H1 (cell line): Measurements from ENCODE around the gene GRM7. TPM values are rescaled to one million over a fixed set of nuclear protein-coding genes. Genes with fewer than 3 reads are reported as not detected.

Experiments used
- CTCF ChIA-PET: fragments of 300-600 bp; sonication (Branson Sonifier 250); formaldehyde crosslinking; loops from one replicate; lab custom pipeline; 2021; ENCODE audit not compliant: partially characterized antibody; lab: Charles Lee
- POLR2A ChIA-PET: fragments of 300-600 bp; sonication (Branson Sonifier 250); formaldehyde crosslinking; loops from one replicate; lab custom pipeline; 2021; ENCODE audit warnings: inconsistent platforms; ENCODE audit not compliant: partially characterized antibody; lab: Charles Lee
- DNase-seq, 2 experiments: peaks; one replicate each; pipeline versions ENCODE4 v3.0.0 to v3.0.0-alpha.2; 2010 to 2022; ENCODE audit warnings: low spot score in 2 of 2, low read depth in 1 of 2, mixed read lengths in 1 of 2
- FAIRE-seq: peaks from 2 replicates; lab custom pipeline; 2011; peaks lifted over from hg19 to GRCh38; lab: Jason Lieb, UNC
- H2AFZ ChIP-seq: 2 replicates; pipeline ENCODE4 v1.8.1; 2012; ENCODE audit warnings: low read length, inconsistent platforms
- H2AK5ac ChIP-seq: 2 replicates; pipeline ENCODE4 v1.6.1; 2013; ENCODE audit warnings: low read depth, low read length
- H2BK120ac ChIP-seq: replicated peaks from 2 replicates; pipeline ENCODE3; 2013; ENCODE audit warnings: low read depth, low read length, inconsistent platforms
- H2BK12ac ChIP-seq: 2 replicates; pipeline ENCODE4 v1.6.1; 2013; ENCODE audit warnings: low read depth, low read length
- H2BK15ac ChIP-seq: 2 replicates; pipeline ENCODE4 v1.6.1; 2013; ENCODE audit warnings: low read length
- H2BK20ac ChIP-seq: 2 replicates; pipeline ENCODE4 v1.6.1; 2013; ENCODE audit warnings: low read length
- H2BK5ac ChIP-seq: 2 replicates; pipeline ENCODE4 v1.6.1; 2013; ENCODE audit warnings: low read depth, low read length
- H3K14ac ChIP-seq: 2 replicates; pipeline ENCODE4 v1.6.1; 2013; ENCODE audit warnings: inconsistent platforms; ENCODE audit not compliant: insufficient read length
- H3K18ac ChIP-seq: 2 replicates; pipeline ENCODE4 v1.6.1; 2013; ENCODE audit warnings: low read length; ENCODE audit errors: extremely low read depth
- H3K23ac ChIP-seq: 2 replicates; pipeline ENCODE4 v1.6.1; 2013; ENCODE audit warnings: inconsistent platforms; ENCODE audit not compliant: insufficient read length
- H3K23me2 ChIP-seq: 2 replicates; pipeline ENCODE4 v1.6.1; 2013; ENCODE audit warnings: low read depth, low read length
- H3K27ac ChIP-seq: 2 replicates; pipeline ENCODE4 v1.6.1; 2011; ENCODE audit warnings: low read depth, low read length, inconsistent platforms
- H3K27me3 ChIP-seq, 4 experiments: replicated peaks in 1 of 4; 1 replicate in 1 of 4; 2 replicates in 3 of 4; pipeline versions ENCODE4 v1.6.1 to v1.8.1; 2011 to 2013; ENCODE audit warnings: low read length in 3 of 4, mild to moderate bottlenecking in 3 of 4, inconsistent platforms in 2 of 4, mixed read lengths in 2 of 4, moderate library complexity in 1 of 4; ENCODE audit not compliant: control insufficient read depth in 3 of 4, insufficient read depth in 3 of 4; ENCODE audit errors: extremely low read depth in 1 of 4
- H3K36me3 ChIP-seq, 4 experiments: 2 replicates each; pipeline versions ENCODE4 v1.6.1 to v1.8.1; 2011 to 2013; ENCODE audit warnings: mild to moderate bottlenecking in 4 of 4, low read length in 3 of 4, moderate library complexity in 2 of 4, control low read depth in 1 of 4, inconsistent platforms in 1 of 4; ENCODE audit not compliant: insufficient read depth in 4 of 4, control insufficient read depth in 2 of 4
- H3K4ac ChIP-seq: replicated peaks from 2 replicates; pipeline ENCODE3; 2013; ENCODE audit warnings: low read length, low read depth, mixed read lengths, inconsistent platforms; ENCODE audit not compliant: insufficient read length
- H3K4me1 ChIP-seq, 4 experiments: replicated peaks in 1 of 4; 1 replicate in 1 of 4; 2 replicates in 3 of 4; pipeline versions ENCODE4 v1.6.1 to v1.8.1; 2011 to 2013; ENCODE audit warnings: low read length in 3 of 4, inconsistent platforms in 2 of 4, mixed read lengths in 1 of 4; ENCODE audit not compliant: insufficient read depth in 4 of 4, control insufficient read depth in 3 of 4
- H3K4me2 ChIP-seq, 2 experiments: 2 replicates each; pipeline versions ENCODE4 v1.6.1 to v1.8.1; 2011 to 2013; ENCODE audit warnings: low read depth in 2 of 2, low read length in 2 of 2, control low read depth in 1 of 2, inconsistent platforms in 1 of 2, mild to moderate bottlenecking in 1 of 2; ENCODE audit not compliant: insufficient read depth in 1 of 2
- H3K4me3 ChIP-seq, 4 experiments: fragments of 200-600, 300-600 bp in 1 of 4; sonication (generic), shearing (Covaris generic), sonication (Bioruptor Twin) in 1 of 4; 2 replicates each; pipeline versions ENCODE4 v1.5.1 to v1.8.1; 2011 to 2016; ENCODE audit warnings: low read length in 4 of 4, low read depth in 3 of 4, control low read depth in 2 of 4, inconsistent platforms in 2 of 4, mild to moderate bottlenecking in 2 of 4, mixed read lengths in 1 of 4, moderate library complexity in 1 of 4; ENCODE audit not compliant: insufficient read depth in 2 of 4; ENCODE audit errors: extremely low read depth in 1 of 4
- H3K56ac ChIP-seq: replicated peaks from 2 replicates; pipeline ENCODE3; 2013; ENCODE audit warnings: low read depth, mild to moderate bottlenecking, mixed read lengths, low read length, inconsistent platforms; ENCODE audit not compliant: insufficient read length
- H3K79me1 ChIP-seq: 2 replicates; pipeline ENCODE4 v1.6.1; 2013; ENCODE audit warnings: low read depth, low read length, control low read depth
- H3K79me2 ChIP-seq, 2 experiments: 2 replicates each; pipeline versions ENCODE4 v1.6.1 to v1.8.1; 2012 to 2013; ENCODE audit warnings: low read length in 2 of 2, mild to moderate bottlenecking in 2 of 2, inconsistent platforms in 1 of 2; ENCODE audit not compliant: insufficient read depth in 2 of 2, control insufficient read depth in 1 of 2
- H3K9ac ChIP-seq, 4 experiments: replicated peaks in 1 of 4; 1 replicate in 1 of 4; 2 replicates in 3 of 4; pipeline versions ENCODE4 v1.6.1 to v1.8.1; 2011 to 2013; ENCODE audit warnings: low read depth in 3 of 4, low read length in 3 of 4, control low read depth in 2 of 4, mild to moderate bottlenecking in 2 of 4, moderate library complexity in 2 of 4, inconsistent platforms in 1 of 4; ENCODE audit errors: extremely low read depth in 1 of 4
- H3K9me3 ChIP-seq, 2 experiments: 2 replicates each; pipeline versions ENCODE4 v1.6.1 to v1.8.1; 2012 to 2013; ENCODE audit warnings: mild to moderate bottlenecking in 2 of 2, moderate library complexity in 2 of 2, control low read depth in 1 of 2, inconsistent platforms in 1 of 2, low read depth in 1 of 2, low read length in 1 of 2, mixed read lengths in 1 of 2; ENCODE audit not compliant: insufficient read depth in 2 of 2
- H4K20me1 ChIP-seq, 2 experiments: replicated peaks in 1 of 2; 2 replicates each; pipeline versions ENCODE3 to v1.8.1; 2011 to 2013; ENCODE audit warnings: inconsistent platforms in 2 of 2, low read length in 2 of 2, mild to moderate bottlenecking in 1 of 2; ENCODE audit not compliant: insufficient read depth in 2 of 2, control insufficient read depth in 1 of 2
- H4K5ac ChIP-seq: 2 replicates; pipeline ENCODE4 v1.6.1; 2013; ENCODE audit warnings: low read length, low read depth, mixed read lengths, inconsistent platforms; ENCODE audit not compliant: insufficient read length
- H4K8ac ChIP-seq: 2 replicates; pipeline ENCODE4 v1.8.0; 2013; ENCODE audit warnings: mild to moderate bottlenecking, moderate library complexity, low read length, inconsistent platforms; ENCODE audit not compliant: insufficient read depth; ENCODE audit errors: extremely low read depth
- H4K91ac ChIP-seq: replicated peaks from 2 replicates; pipeline ENCODE3; 2013; ENCODE audit warnings: low read length, mixed read lengths, inconsistent platforms; ENCODE audit not compliant: insufficient read length
- BRCA1 ChIP-seq: IDR thresholded peaks from 2 replicates; pipeline ENCODE4 v1.6.1; 2012; ENCODE audit warnings: low read depth, low read length, improper control_type of control experiment
- GABPA ChIP-seq: IDR thresholded peaks from 2 replicates; pipeline ENCODE4 v1.6.1; 2011; ENCODE audit warnings: mild to moderate bottlenecking, low read length, moderate library complexity, borderline replicate concordance; ENCODE audit not compliant: insufficient read depth
- KDM4A ChIP-seq: IDR thresholded peaks from one replicate; pipeline ENCODE4 v1.7.1; 2012; ENCODE audit warnings: low read depth, mild to moderate bottlenecking, moderate library complexity, low read length, inconsistent platforms; ENCODE audit not compliant: severe bottlenecking
- SIN3A ChIP-seq, 2 experiments: IDR thresholded peaks in 1 of 2; conservative IDR thresholded peaks in 1 of 2; 2 replicates each; pipeline ENCODE4 v1.6.1; 2011 to 2012; ENCODE audit warnings: low read length in 2 of 2, improper control_type of control experiment in 1 of 2, low read depth in 1 of 2, mild to moderate bottlenecking in 1 of 2
- TAF1 ChIP-seq: IDR thresholded peaks from 2 replicates; pipeline ENCODE4 v1.6.1; 2011; ENCODE audit warnings: mild to moderate bottlenecking, low read depth, low read length
- WGBS, 2 experiments: shearing (Covaris generic) in 1 of 2; methylation state at CpG; one replicate each; pipeline versions ENCODE4 v1.1.6 to v1.1.7; 2013 to 2015; ENCODE audit warnings: low lambda C conversion rate in 2 of 2, mixed read lengths in 2 of 2, inconsistent platforms in 1 of 2, low coverage in 1 of 2, missing lambda C conversion rate in 1 of 2; ENCODE audit not compliant: insufficient replicate concordance in 2 of 2, insufficient coverage in 1 of 2, insufficient read length in 1 of 2; ENCODE audit errors: extremely low coverage in 1 of 2, missing lambda C conversion rate in 1 of 2; 5-methylcytosine and 5-hydroxymethylcytosine counted together
- polyA plus RNA-seq, 7 experiments: library from polyadenylated mRNA; depleted of rRNA in 3 of 7; stranded (reverse) in 5 of 7; unstranded in 2 of 7; fragments of >200 nt in 5 of 7; fragments of 200-250 nt in 2 of 7; gene quantifications; 1 replicate in 5 of 7; 2 replicates in 1 of 7; 4 replicates in 1 of 7; pipeline versions ENCODE4 v1.2.1 to v1.2.3, GENCODE V29; 2011 to 2013; ENCODE audit warnings: missing spikeins in 2 of 7, mixed read lengths in 2 of 7
- total RNA-seq: library from RNA; stranded (reverse); fragmentation: NEBNext Ultra II Directional; extraction: Animal tissue kit (Norgen Biotek cat#: 25700); gene quantifications from 2 replicates; pipeline ENCODE4 v1.2.1, GENCODE V29; 2021

The GRM7 gene
- total and polyA plus RNA-seq, 2 of the 8 experiments (the other 6 are each of a cell fraction or from before 2014, with no cell fraction given) = 0.17 to 0.24 TPM

GRCh38 chr3:7288133-7288532, 427.2 kb downstream of the GRM7 start:
- H2BK15ac ChIP-seq = no peak overlapping the region
- no peak overlapping the region for H4K91ac ChIP-seq
- no peak overlapping the region for H2AFZ ChIP-seq
- no peak for FAIRE-seq
- CTCF ChIA-PET = interaction anchor here (1.8 kb wide), 1 partner anchor 823 kb away, joined by 5 read pairs; no protein-coding TSS in a partner anchor
- H3K4me1 ChIP-seq = no peaks in the 10 kb centered on the region
- H3K27ac ChIP-seq = no peak overlapping the region
- no peak overlapping the region for H4K8ac ChIP-seq
- no peak overlapping the region for H3K14ac ChIP-seq
- no peaks in the 10 kb centered on the region for H3K27me3 ChIP-seq
- H3K36me3 ChIP-seq = no peaks in the 10 kb centered on the region
- no peaks in the 10 kb centered on the region for H3K23me2 ChIP-seq
- H2BK12ac ChIP-seq = no peak overlapping the region
- no peaks in the 10 kb centered on the region for H3K79me1 ChIP-seq
- no peak overlapping the region for H3K9ac ChIP-seq
- no peak overlapping the region for H3K18ac ChIP-seq
- no peak overlapping the region for H3K23ac ChIP-seq
- H3K56ac ChIP-seq = no peak overlapping the region
- no peak overlapping the region for H4K5ac ChIP-seq
- POLR2A ChIA-PET = no interaction called here
- WGBS, 2 experiments = 92% methylated on average over 3 of the region's 3 CpGs; no CpG with 5 or more reads in 1 of the 2 experiments
- no peaks in the 10 kb centered on the region for H3K79me2 ChIP-seq
- no peak for DNase-seq
- no peak overlapping the region for H2BK120ac ChIP-seq
- H3K4me3 ChIP-seq = no peak overlapping the region
- H3K4ac ChIP-seq = no peak overlapping the region
- no peak overlapping the region for H2AK5ac ChIP-seq
- H4K20me1 ChIP-seq = no peaks in the 10 kb centered on the region
- H3K9me3 ChIP-seq = no peaks in the 10 kb centered on the region
- H2BK5ac ChIP-seq = no peak overlapping the region
- H2BK20ac ChIP-seq = no peak overlapping the region
- no peak overlapping the region for H3K4me2 ChIP-seq
- TF ChIP-seq GABPA = no peak
- no peak for TF ChIP-seq BRCA1
- no peak for TF ChIP-seq SIN3A (conservative IDR thresholded peaks at IDR 0.05 in 1 of 2, IDR thresholded peaks at IDR 0.05 in 1 of 2; ENCODE audit: low read depth in 1 of 2, low read length in 2 of 2)
- no peak for TF ChIP-seq KDM4A
- no peak for TF ChIP-seq TAF1
